GM12891 (cell line): ENCODE data around the gene NDUFA3. TPM values are rescaled to one million over a fixed set of nuclear protein-coding genes. Genes with fewer than 3 reads are reported as not detected.
A peak's percentile ranks its signal among the peaks of the same experiment; 100 is the strongest.

ENCODE experiments used
- DNase-seq: peaks from one replicate; pipeline ENCODE4 v3.0.0; 2011; ENCODE audit warnings: low spot score; ENCODE audit not compliant: insufficient read length
- FAIRE-seq: peaks from 2 replicates; lab custom pipeline; 2011; peaks lifted over from hg19 to GRCh38; lab: Jason Lieb, UNC
- PAX5 ChIP-seq: IDR thresholded peaks from 2 replicates; pipeline ENCODE4 v1.6.1; 2011; ENCODE audit warnings: low read length, moderate library complexity, mild to moderate bottlenecking; ENCODE audit not compliant: insufficient read depth, severe bottlenecking
- POLR2A ChIP-seq: IDR thresholded peaks from 2 replicates; pipeline ENCODE4 v1.6.1; 2011; ENCODE audit warnings: low read depth, low read length, control low read depth
- POLR2AphosphoS5 ChIP-seq: IDR thresholded peaks from 2 replicates; pipeline ENCODE4 v1.6.1; 2011; ENCODE audit warnings: low read depth, low read length, control low read depth
- POU2F2 ChIP-seq: IDR thresholded peaks from 2 replicates; pipeline ENCODE4 v1.6.1; 2011; ENCODE audit warnings: low read depth, mild to moderate bottlenecking, control low read depth, low read length, moderate library complexity
- SPI1 ChIP-seq: IDR thresholded peaks from 2 replicates; pipeline ENCODE4 v1.6.1; 2011; ENCODE audit warnings: low read depth, low read length, control low read depth
- TAF1 ChIP-seq: IDR thresholded peaks from 2 replicates; pipeline ENCODE4 v1.6.1; 2011; ENCODE audit warnings: low read depth, low read length, control low read depth
- polyA plus RNA-seq: library from polyadenylated mRNA; unstranded; fragments of >200 nt; gene quantifications from one replicate; pipeline ENCODE4 v1.2.1, GENCODE V29; 2012; ENCODE audit warnings: low read depth, missing spikeins, inconsistent platforms; ENCODE audit not compliant: missing spikeins

Gene NDUFA3
- 275 TPM for polyA plus RNA-seq

DNA sequence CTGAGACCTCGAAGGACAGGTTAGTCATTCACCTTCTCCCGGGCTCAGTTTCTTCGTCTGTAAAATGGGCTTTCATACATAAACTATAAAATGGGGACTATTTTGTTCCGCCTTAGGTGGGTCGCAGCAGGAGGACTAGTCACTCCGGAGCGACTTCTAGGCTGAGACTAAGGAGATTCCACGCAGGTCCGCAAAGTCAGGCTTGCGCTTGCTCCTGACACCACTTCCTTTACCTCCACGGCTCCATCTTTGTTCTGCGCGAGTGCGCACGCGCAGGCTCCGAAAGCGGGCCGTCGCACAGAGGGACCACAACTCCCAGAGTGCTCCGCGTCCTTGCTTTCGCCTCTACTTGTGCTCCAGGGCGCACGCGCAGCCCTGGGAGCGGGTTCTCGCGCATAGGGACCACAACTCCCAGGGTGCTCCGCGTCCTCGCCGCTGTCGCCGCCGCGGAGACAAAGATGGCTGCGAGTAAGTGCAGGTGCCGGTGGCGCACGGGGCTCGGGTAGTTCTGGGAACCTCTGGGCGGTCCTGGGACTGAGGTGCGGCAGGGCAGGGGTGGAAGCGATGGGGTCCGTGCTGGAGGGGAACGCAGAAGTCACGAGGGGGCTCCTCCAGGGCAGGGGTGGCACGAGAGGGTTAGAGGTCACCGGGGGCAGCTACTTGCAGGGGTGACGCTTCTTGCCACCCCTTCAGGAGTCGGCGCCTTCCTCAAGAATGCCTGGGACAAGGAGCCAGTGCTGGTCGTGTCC lies at the start of gene NDUFA3:
TSS of gene NDUFA3 (plus strand) at position 435 of the 749 bp plus-strand sequence. CDS start at position 459, 24 bp downstream.
- DNase-seq: peak; percentile 100
- peak; percentile 92 for TF ChIP-seq POLR2A
- peak; percentile 50; the same call in 1 of the 2 replicates for TF ChIP-seq SPI1
- TF ChIP-seq TAF1: peak; percentile 95
- no peak for TF ChIP-seq PAX5
- peak; percentile 91 for TF ChIP-seq POLR2AphosphoS5
- peak; percentile 100 for FAIRE-seq

DNA sequence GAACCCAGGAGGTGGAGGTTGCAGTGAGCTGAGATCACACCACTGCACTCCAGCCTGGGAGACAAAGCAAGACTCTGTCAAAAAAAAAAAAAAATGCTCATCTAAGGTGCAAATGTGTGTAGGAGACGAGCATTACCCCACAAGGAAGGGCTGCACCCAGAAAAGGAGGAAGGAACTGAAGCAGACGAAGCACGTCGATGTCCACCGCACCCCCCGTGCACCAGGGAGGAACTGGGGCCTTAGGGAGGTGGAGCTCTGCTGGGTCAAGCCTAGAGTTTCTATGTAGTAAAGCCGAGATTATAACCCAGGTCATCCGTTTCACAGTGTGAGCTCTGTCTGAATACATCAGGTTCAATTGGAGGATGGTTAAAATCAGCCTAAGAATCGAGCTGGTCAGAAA lies 40.0 kb upstream of the NDUFA3 start:
- DNase-seq: no peak
- FAIRE-seq: no peak
- no peak for TF ChIP-seq POLR2A

DNA sequence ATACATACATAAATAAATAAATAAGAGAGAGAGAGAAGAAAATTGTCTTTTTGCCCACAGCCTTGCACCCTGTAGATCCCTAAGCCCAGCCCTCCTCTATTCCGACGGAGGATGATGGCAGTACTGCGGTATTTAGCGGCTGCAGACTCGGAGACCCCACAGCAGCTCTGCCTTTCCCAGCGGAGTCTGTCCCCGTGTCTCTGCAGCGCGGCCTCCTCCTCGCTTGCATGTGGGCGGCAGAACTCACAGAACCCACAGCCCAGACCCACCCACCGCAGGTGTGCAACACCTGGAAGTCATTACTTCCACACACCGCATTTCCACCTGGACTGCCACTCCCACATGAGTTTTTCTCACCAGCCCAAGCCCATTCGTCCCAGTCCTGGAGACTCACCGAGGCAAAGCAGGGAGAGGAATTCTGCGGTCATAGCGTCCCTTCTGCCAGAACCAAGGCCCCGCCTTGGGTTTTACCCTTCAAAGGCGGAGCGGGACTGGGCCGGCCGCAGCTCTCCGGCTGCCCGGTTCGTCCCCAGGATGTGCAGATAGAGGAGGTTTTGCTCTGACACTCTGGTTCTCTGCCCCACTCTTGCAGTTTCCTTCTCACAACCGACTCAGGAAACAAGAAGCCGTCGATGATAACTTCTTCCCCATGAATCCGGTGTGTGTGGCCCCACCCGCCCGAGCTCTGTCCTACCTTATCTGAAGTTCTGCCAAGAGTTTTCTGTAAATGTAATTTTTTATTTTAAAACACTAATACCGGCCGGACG lies 39.1 kb upstream of the NDUFA3 start, which contains the start of gene VSTM1:
TSS of gene VSTM1 (minus strand) at position 548 of the 767 bp plus-strand sequence. CDS start at position 428, 120 bp downstream.
- DNase-seq (no peak), FAIRE-seq (no peak)
- TF ChIP-seq POLR2AphosphoS5: no peak
- TF ChIP-seq POU2F2: no peak
- no peak for TF ChIP-seq TAF1
- no peak for TF ChIP-seq PAX5
- no peak for TF ChIP-seq SPI1
- no peak for TF ChIP-seq POLR2A

DNA sequence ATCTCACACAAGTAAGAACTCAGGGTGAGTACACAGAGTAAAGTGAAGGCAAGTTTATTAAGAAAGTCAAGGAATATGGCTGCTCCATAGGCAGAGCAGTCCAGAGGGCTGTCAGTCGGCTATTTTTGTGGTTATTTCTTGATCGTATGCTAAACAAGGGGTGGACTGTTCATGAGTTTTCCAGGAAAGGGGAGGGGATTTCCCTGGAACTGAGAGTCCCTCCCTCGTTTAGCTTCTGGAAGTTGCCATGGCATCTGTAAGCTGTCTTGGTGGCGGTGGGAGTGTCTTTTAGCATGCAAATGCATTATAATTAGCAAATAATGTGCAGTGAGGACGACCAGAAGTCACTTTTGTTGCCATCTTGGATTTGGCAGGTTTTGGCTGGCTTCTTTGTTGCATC lies 33.2 kb upstream of the NDUFA3 start:
- DNase-seq (no peak), FAIRE-seq (no peak)
- TF ChIP-seq SPI1 (no peak), PAX5 (no peak), POLR2A (no peak), POU2F2 (no peak)

DNA sequence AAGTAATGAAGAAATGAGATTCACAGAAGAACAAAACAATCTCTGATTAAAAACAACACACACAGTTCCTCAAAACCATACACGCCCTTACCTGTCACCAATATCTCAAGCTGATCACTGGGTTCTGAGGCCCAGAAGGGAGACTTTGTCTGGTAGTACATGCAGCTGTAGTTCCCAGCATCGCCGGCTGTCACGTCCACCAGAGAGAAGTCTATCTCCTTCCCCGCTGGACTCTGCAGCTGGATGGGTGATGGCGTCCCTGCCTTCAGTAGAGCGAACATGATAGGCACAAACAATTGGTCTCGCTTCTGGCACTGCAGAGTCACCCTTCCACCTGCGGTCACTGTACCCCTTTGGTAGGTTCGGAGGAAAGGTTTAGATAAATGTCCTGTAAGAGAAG lies 28.8 kb upstream of the NDUFA3 start:
- no peak for DNase-seq
- no peak for TF ChIP-seq TAF1
- TF ChIP-seq PAX5: no peak
- TF ChIP-seq POLR2A: no peak
- TF ChIP-seq POLR2AphosphoS5: no peak
- no peak for TF ChIP-seq SPI1
- no peak for TF ChIP-seq POU2F2
- FAIRE-seq: no peak

DNA sequence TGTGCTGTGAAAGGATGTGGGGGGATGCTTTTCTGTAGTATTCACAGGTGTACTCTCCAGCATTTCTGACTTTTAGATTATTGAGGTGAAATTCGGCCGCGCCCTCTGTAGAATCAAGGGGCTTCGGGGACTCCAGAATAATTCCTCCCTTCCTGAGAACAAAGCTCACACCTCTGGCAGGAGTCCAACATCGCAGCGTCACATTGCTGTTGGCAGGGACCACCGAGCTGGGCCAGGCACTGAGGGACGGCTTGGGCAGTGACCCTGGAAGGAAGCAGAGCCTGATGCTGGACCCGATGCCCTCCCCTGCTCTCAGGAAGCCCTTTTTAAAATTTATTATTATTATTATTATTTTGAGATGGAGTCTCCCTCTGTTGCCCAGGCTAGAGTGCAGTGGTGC lies 27.8 kb upstream of the NDUFA3 start:
- no peak for FAIRE-seq
- TF ChIP-seq POLR2AphosphoS5 (no peak), SPI1 (no peak), PAX5 (no peak), TAF1 (no peak), POLR2A (no peak), POU2F2 (no peak)

DNA sequence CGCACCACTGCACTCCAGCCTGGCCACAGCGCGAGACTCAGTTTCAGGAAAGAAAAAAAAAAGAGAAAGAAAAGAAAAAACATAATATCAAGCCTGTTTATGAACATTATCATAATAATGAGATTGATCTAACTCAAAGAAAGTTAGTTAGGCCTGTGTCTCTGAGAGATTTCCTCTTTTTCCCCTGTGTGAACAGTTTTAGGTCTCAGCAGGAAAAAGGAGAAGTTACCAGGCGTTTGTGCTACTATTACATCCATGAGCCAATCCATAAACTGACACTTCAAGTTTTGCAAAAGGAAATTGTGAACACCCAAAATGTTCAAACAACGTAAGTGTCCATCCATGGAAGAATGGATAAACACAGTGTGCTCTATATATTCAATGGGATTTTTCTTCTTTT lies 25.3 kb upstream of the NDUFA3 start:
- FAIRE-seq: no peak
- no peak for TF ChIP-seq POLR2AphosphoS5
- TF ChIP-seq TAF1: no peak
- TF ChIP-seq POU2F2: no peak
- TF ChIP-seq PAX5: no peak
- TF ChIP-seq SPI1: no peak
- TF ChIP-seq POLR2A: no peak
- DNase-seq: no peak

More for the DNA sequence above, 27.8 kb upstream of the NDUFA3 start:
- DNase-seq: no peak

DNA sequence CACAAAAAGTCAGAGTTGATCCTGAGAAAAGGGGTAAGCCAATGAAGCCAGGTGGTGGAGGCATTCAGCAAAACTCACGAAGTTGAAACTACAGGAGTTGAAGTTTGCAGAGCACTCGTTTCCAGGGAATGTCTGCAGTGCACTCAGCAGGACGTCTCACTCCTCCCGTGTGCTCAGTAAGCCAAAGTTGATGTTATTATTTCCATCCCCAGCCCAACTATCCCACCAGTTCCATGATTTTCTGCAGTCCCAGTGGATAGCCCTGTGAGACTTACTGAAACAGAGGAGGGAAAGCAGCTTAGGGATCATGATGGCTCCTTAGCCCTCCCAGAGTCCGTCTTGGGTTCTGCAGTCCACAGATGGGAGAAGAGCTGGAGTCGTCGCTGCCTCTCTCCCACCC lies 21.6 kb upstream of the NDUFA3 start, which contains the start of gene TARM1:
TSS of gene TARM1 (minus strand) at position 334 of the 400 bp plus-strand sequence. CDS start at position 309, 25 bp downstream.
- DNase-seq: no peak
- TF ChIP-seq TAF1: no peak
- TF ChIP-seq POLR2A: no peak
- no peak for TF ChIP-seq POLR2AphosphoS5
- TF ChIP-seq PAX5: no peak
- no peak for TF ChIP-seq SPI1
- TF ChIP-seq POU2F2: no peak
- FAIRE-seq: no peak

DNA sequence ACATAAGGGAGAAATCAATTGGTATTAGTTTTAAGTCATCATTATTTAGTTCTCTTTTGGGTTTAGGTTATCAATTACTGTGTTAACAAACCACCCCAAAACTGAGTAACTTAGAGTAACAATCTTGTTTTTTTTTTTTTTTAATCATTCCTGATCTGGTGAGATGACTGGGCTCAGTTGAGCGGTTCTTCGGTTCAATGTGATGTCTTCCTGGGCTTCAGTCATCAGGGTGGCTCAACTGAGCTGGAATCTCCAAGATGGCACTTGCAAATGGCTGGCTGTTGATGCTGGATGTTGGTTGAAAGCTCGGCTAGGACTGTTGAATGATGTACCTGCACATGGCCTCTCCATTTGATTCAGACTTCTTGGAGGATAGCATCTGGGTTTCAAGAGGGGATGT lies 18.2 kb upstream of the NDUFA3 start:
- TF ChIP-seq POU2F2: no peak
- FAIRE-seq: no peak
- DNase-seq: no peak

DNA sequence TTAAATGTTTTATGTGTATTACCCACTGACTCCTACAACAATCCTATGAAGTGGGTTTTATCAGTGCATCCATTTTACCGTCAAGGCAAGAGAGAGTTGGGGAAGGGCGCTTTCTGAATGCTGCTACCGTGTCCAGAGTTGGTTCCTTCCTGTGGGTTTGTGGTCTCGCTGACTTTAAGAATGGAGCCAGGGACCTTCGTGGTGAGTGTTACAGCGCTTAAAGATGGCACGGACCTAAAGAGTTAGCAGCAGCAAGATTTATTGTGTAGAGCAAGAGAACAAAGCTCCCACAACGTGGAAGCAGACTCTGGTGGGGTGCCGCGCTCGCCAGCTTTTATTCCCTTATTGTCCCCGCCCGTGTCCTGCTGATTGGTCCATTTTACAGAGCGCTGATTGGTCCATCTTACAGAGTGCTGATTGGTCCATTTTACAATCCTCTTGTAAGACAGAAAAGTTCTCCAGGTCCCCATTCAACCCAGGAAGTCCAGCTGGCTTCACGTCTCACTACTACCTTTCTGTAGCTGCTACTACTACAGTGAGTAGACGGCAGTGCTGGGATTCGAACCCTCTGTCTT lies 8.1 kb upstream of the NDUFA3 start:
- no peak for FAIRE-seq
- no peak for DNase-seq
- TF ChIP-seq POU2F2 (no peak), POLR2A (no peak), TAF1 (no peak)
